ENCODE measurements around the gene AFF4. TPM values are rescaled to one million over a fixed set of nuclear protein-coding genes. Genes with fewer than 3 reads are reported as not detected.

AFF4 gene
- total and polyA plus RNA-seq, 9 of the 15 experiments (the other 6 are each of a cell fraction or from before 2014, with no cell fraction given) = 1.7 to 25.8 (median 17.9) TPM

GRCh38 chr5:132830436-132831094 is 132.9 kb downstream of the AFF4 start, which contains the start of gene SHROOM1 (continued):
- TF ChIP-seq ATF1 (CRISPR knock-in tag; IDR thresholded peaks at IDR 0.05) (no peak), ATF1 (tag; IDR thresholded peaks at IDR 0.05) (peak; percentile 76), THRAP3 (IDR thresholded peaks at IDR 0.05; ENCODE audit: borderline replicate concordance) (no peak), EHMT2 (IDR thresholded peaks at IDR 0.05) (no peak), AFF1 (IDR thresholded peaks at IDR 0.05; ENCODE audit: low read depth in 1 of 2, partially characterized antibody in 2 of 2) (no peak), ZNF699 (CRISPR knock-in tag; IDR thresholded peaks at IDR 0.05; ENCODE audit: insufficient replicate concordance) (no peak), ARID3A (IDR thresholded peaks at IDR 0.05; ENCODE audit: borderline replicate concordance, low read depth, low read length) (no peak), ZNF830 (CRISPR knock-in tag; IDR thresholded peaks at IDR 0.05) (no peak), THRA (IDR thresholded peaks at IDR 0.05) (no peak), DPF2 (IDR thresholded peaks at IDR 0.05) (peak; percentile 59; the same call in 1 of the 2 replicates), MCM3 (IDR thresholded peaks at IDR 0.05) (no peak), CHD1 (IDR thresholded peaks at IDR 0.05; ENCODE audit: low read length) (no peak), NFE2 (IDR thresholded peaks at IDR 0.05; ENCODE audit: low read depth) (no peak), NR2F6 (CRISPR knock-in tag; IDR thresholded peaks at IDR 0.05) (no peak)
- TF ChIP-seq, protein P1, sequence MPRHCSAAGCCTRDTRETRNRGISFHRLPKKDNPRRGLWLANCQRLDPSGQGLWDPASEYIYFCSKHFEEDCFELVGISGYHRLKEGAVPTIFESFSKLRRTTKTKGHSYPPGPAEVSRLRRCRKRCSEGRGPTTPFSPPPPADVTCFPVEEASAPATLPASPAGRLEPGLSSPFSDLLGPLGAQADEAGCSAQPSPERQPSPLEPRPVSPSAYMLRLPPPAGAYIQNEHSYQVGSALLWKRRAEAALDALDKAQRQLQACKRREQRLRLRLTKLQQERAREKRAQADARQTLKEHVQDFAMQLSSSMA (CRISPR knock-in tag; IDR thresholded peaks at IDR 0.05) = no peak
- TF ChIP-seq, protein P2, sequence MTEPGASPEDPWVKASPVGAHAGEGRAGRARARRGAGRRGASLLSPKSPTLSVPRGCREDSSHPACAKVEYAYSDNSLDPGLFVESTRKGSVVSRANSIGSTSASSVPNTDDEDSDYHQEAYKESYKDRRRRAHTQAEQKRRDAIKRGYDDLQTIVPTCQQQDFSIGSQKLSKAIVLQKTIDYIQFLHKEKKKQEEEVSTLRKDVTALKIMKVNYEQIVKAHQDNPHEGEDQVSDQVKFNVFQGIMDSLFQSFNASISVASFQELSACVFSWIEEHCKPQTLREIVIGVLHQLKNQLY (CRISPR knock-in tag; conservative IDR thresholded peaks at IDR 0.05) = no peak
- TF ChIP-seq, protein P3, sequence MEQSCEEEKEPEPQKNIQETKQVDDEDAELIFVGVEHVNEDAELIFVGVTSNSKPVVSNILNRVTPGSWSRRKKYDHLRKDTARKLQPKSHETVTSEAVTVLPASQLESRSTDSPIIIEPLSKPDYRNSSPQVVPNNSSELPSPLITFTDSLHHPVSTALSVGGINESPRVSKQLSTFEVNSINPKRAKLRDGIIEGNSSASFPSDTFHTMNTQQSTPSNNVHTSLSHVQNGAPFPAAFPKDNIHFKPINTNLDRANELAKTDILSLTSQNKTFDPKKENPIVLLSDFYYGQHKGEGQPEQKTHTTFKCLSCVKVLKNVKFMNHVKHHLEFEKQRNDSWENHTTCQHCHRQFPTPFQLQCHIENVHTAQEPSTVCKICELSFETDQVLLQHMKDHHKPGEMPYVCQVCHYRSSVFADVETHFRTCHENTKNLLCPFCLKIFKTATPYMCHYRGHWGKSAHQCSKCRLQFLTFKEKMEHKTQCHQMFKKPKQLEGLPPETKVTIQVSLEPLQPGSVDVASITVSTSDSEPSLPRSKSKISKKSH (CRISPR knock-in tag; IDR thresholded peaks at IDR 0.05) = no peak
- TF ChIP-seq, protein P4, sequence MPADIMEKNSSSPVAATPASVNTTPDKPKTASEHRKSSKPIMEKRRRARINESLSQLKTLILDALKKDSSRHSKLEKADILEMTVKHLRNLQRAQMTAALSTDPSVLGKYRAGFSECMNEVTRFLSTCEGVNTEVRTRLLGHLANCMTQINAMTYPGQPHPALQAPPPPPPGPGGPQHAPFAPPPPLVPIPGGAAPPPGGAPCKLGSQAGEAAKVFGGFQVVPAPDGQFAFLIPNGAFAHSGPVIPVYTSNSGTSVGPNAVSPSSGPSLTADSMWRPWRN (IDR thresholded peaks at IDR 0.05; ENCODE audit: low read depth) = no peak

Measured in K562 (cell line).